ENCODE results near the gene GALNT16.
"Not testable (repeated sequence)": the region's sequence is repeated elsewhere in the genome, so short reads cannot be mapped to it uniquely, and the experiment has no call there.

Gene GALNT16

GRCh38 chr14:69284170-69284569 lies 24.2 kb downstream of the GALNT16 start:
- in situ Hi-C loops (cut with MboI; ENCODE audit: low sequenced_read_pairs), result no loop called here

- in situ Hi-C loops (cut with MboI; ENCODE audit: low sequenced_read_pairs), result no loop called here
These were observed 25.8 kb downstream of the GALNT16 start for GRCh38 chr14:69285661-69286255.

GRCh38 chr14:69287098-69288010 lies 27.4 kb downstream of the GALNT16 start:
- in situ Hi-C loops (cut with MboI; ENCODE audit: low sequenced_read_pairs), result no loop called here

GRCh38 chr14:69288011-69288771 lies 28.2 kb downstream of the GALNT16 start:
- in situ Hi-C loops (cut with MboI; ENCODE audit: low sequenced_read_pairs), result no loop called here

GRCh38 chr14:69288956-69289705 lies 29.2 kb downstream of the GALNT16 start:
- in situ Hi-C loops (cut with MboI; ENCODE audit: low sequenced_read_pairs), result no loop called here

- in situ Hi-C loops (cut with MboI; ENCODE audit: low sequenced_read_pairs), result no loop called here
These were observed 30.0 kb downstream of the GALNT16 start for GRCh38 chr14:69289811-69290520.

- in situ Hi-C loops (cut with MboI; ENCODE audit: low sequenced_read_pairs), result not testable (repeated sequence)
These were observed 30.9 kb downstream of the GALNT16 start for GRCh38 chr14:69290881-69291280.

- in situ Hi-C loops (cut with MboI; ENCODE audit: low sequenced_read_pairs), result no loop called here
These were observed 31.4 kb downstream of the GALNT16 start for GRCh38 chr14:69291396-69291795.

GRCh38 chr14:69291891-69292561 lies 32.1 kb downstream of the GALNT16 start:
- in situ Hi-C loops (cut with MboI; ENCODE audit: low sequenced_read_pairs), result no loop called here

GRCh38 chr14:69298131-69299071 lies 38.4 kb downstream of the GALNT16 start:
- in situ Hi-C loops (cut with MboI; ENCODE audit: low sequenced_read_pairs), result no loop called here

- in situ Hi-C loops (cut with MboI; ENCODE audit: low sequenced_read_pairs), result no loop called here
These were observed 39.5 kb downstream of the GALNT16 start for GRCh38 chr14:69299286-69300035.

- in situ Hi-C loops (cut with MboI; ENCODE audit: low sequenced_read_pairs), result no loop called here
These were observed 40.8 kb downstream of the GALNT16 start for GRCh38 chr14:69300601-69301221.

- in situ Hi-C loops (cut with MboI; ENCODE audit: low sequenced_read_pairs), result no loop called here
These were observed 43.1 kb downstream of the GALNT16 start for GRCh38 chr14:69303086-69303485.

- in situ Hi-C loops (cut with MboI; ENCODE audit: low sequenced_read_pairs), result no loop called here
These were observed 52.6 kb downstream of the GALNT16 start for GRCh38 chr14:69312608-69313007.

- in situ Hi-C loops (cut with MboI; ENCODE audit: low sequenced_read_pairs), result no loop called here
These were observed 53.2 kb downstream of the GALNT16 start for GRCh38 chr14:69313176-69313575.

- in situ Hi-C loops (cut with MboI; ENCODE audit: low sequenced_read_pairs), result no loop called here
These were observed 54.4 kb downstream of the GALNT16 start for GRCh38 chr14:69314327-69314726.

- in situ Hi-C loops (cut with MboI; ENCODE audit: low sequenced_read_pairs), result no loop called here
These were observed 55.3 kb downstream of the GALNT16 start for GRCh38 chr14:69315301-69315700.
